Fibroblast of pulmonary artery (primary cell): ENCODE data around the gene VAV1.

ENCODE experiments used
- DNase-seq: peaks from one replicate; pipeline ENCODE4 v3.0.0-alpha.2; 2010; ENCODE audit warnings: low read depth
- H3K4me3 ChIP-seq: replicated peaks from 2 replicates; pipeline ENCODE4 v1.5.1; 2011; ENCODE audit warnings: low read depth, mild to moderate bottlenecking, control low read depth, low read length, moderate library complexity
- TF ChIP-seq, protein P1 (sequence below): IDR thresholded peaks from 2 replicates; pipeline ENCODE4 v1.5.1; 2011; ENCODE audit warnings: mild to moderate bottlenecking, control low read depth, low read length, inconsistent platforms; ENCODE audit errors: missing control alignments

VAV1 gene

DNA sequence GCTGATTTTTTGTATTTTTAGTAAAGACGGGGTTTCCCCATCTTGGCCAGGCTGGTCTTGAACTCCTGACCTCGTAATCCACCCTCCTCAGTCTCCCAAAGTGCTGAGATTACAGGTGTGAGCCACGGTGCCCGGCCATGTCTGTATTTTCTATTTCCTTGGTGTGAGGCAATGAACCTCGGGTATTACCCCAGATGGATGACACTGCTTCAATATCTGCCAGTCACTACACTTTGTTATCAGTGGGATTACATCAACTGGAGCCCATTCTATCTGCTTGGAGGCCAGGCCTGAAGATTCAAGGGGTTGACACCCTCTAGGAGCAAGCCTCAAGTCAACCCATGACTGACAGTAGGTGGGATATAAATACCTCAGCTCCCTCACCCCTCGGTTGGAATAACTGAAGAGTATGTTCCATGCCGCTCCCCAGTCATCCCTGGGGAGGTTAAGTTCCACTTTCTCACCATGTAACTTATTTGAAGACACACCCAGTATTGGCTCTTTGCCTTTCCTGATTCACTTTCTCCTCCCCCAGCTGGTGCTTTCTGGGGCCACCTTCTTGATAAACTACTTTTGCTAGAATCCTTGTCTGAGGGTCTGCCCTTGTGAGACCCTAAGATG, 113.9 kb downstream of the VAV1 start:
- TF ChIP-seq, protein P1, sequence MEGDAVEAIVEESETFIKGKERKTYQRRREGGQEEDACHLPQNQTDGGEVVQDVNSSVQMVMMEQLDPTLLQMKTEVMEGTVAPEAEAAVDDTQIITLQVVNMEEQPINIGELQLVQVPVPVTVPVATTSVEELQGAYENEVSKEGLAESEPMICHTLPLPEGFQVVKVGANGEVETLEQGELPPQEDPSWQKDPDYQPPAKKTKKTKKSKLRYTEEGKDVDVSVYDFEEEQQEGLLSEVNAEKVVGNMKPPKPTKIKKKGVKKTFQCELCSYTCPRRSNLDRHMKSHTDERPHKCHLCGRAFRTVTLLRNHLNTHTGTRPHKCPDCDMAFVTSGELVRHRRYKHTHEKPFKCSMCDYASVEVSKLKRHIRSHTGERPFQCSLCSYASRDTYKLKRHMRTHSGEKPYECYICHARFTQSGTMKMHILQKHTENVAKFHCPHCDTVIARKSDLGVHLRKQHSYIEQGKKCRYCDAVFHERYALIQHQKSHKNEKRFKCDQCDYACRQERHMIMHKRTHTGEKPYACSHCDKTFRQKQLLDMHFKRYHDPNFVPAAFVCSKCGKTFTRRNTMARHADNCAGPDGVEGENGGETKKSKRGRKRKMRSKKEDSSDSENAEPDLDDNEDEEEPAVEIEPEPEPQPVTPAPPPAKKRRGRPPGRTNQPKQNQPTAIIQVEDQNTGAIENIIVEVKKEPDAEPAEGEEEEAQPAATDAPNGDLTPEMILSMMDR = no peak
- DNase-seq = no peak
- no peak overlapping the region for H3K4me3 ChIP-seq

DNA sequence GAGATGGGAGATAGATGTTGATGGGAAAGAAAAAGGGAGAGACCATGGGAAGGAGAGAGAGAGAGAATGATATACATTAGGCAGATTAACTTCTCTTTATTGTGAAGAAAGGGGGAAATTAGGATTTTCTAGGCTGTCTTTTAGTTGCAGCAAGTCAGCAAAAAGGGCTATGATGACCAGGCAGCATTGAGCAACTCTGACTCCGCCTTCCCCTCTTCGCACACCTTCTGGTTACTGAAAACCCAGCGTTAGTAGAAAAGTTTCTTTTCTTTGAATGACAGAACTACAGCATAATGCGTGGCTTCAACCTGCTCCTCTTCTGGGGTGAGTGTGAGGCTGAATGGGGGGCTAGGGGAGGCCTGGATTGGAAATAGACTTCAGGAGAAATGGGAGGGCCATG, 114.8 kb downstream of the VAV1 start, which contains the start of gene ADGRE1:
TSS of gene ADGRE1 (plus strand) at position 264 of the 400 bp plus-strand sequence. CDS start at position 294, 30 bp downstream.
- TF ChIP-seq, protein P1 = no peak
- no peak for DNase-seq
- no peak within 1 kb of the TSS for H3K4me3 ChIP-seq

DNA sequence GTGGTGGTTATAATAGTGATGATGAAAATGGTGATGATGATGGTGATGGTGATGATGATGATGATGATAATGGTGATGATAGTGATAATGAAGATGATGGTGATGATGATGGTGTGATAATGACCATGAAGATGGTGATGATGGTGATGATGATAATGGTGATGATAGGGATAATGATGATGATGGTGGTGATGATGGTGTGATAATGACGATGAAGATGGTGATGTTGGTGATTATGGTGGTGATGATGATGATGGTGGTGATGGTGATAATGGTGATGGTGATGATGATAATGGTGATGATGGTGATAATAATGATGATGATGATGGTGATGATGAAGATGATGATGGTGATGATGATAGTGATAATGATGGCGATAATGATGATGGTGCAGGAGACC, 116.5 kb downstream of the VAV1 start:
- TF ChIP-seq, protein P1 = no peak
- H3K4me3 ChIP-seq = no peak overlapping the region
- DNase-seq = no peak

DNA sequence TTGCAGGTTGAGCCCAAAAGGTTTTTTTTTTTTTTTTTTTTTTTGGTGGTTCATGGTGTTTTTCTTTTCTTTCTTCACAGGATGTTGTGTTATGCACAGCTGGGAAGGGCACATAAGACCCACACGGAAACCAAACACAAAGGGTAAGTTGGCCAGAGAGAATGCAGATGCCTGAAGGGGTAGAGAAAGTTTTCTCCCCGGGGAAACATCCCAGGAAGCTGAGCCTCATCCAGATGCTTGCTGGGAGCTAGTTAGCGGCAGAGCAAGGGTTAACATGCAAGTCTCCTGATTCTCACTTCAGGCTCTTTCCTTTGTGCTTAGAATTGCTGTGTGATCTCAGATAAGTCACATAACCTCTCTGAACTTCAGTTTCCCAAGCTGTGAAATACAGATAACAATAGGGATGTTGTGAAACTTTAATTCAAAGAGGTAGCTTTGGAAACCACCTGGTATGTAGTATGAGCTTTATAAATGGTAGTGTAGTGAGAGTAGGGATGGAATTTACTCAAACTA, 117.9 kb downstream of the VAV1 start:
- TF ChIP-seq, protein P1 = no peak
- no peak overlapping the region for H3K4me3 ChIP-seq
- DNase-seq = no peak

DNA sequence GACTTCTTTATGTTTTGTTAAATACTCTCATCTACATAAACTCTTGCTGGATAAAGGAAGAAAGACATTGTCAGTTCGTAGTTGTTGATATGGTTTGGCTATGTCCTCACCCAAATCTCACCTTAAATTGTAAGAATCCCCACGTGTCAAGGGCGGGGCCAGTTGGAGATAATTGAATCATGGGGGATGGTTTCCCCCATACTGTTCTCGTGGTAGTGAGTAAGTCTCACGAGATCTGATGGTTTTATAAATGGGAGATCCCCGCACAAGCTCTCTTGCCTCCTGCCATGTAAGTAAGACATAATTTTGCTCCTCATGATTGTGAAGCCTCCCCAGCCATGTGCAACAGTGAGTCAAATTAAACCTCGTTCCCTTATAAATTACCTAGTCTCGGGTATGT, 118.4 kb downstream of the VAV1 start:
- no peak for DNase-seq
- H3K4me3 ChIP-seq = no peak overlapping the region
- TF ChIP-seq, protein P1 = no peak

DNA sequence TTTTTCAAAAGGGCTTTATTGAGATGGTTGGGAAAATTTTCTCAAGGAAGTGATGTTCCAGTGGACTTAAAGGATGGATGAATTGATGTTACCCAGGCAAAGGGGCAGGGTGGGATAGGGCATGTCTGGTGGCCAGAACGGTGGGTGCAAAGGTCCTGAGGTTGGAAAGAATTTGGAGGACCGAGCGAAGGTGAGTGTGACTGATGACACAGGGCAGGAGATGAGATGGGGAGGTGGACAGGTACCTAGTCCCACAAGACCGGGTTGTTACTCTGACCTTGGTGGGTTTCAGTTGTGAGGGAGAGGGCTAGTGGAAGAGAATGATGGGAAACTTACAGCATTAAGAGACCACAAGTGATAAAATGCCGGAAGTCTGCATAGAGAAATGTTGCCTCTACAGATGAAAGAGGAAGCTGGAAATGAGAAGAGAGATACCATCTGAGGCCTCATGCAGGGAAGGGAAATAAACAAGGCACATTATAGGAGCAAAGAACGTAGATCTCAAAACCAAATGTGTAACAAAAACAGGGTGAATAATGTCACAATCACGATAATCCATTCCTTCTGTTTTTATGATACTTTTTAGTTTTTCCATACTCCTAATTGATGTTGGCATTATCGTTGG, 119.4 kb downstream of the VAV1 start:
- TF ChIP-seq, protein P1 = no peak
- no peak overlapping the region for H3K4me3 ChIP-seq
- no peak for DNase-seq
